Nephron (organoid): ENCODE results near the gene CSMD2.

ENCODE experiments used
- H3K27ac Mint-ChIP-seq, 3 experiments: 2 replicates each; pipeline ENCODE4 v1.8.0; 2020; ENCODE audit warnings: mixed read lengths in 3 of 3, mild to moderate bottlenecking in 2 of 3, moderate library complexity in 1 of 3
- H3K27me3 Mint-ChIP-seq: 2 replicates; pipeline ENCODE4 v1.8.0; 2021; ENCODE audit warnings: low read depth, mild to moderate bottlenecking, moderate library complexity, mixed read lengths
- H3K36me3 Mint-ChIP-seq: 2 replicates; pipeline ENCODE4 v1.8.0; 2020; ENCODE audit warnings: low read depth, mixed read lengths
- H3K4me1 Mint-ChIP-seq: 2 replicates; pipeline ENCODE4 v1.8.0; 2020; ENCODE audit warnings: mixed read lengths
- H3K4me3 Mint-ChIP-seq, 3 experiments: 2 replicates each; pipeline ENCODE4 v1.8.0; 2020; ENCODE audit warnings: mild to moderate bottlenecking in 3 of 3, mixed read lengths in 3 of 3, moderate library complexity in 2 of 3
- H3K9me3 Mint-ChIP-seq: 2 replicates; pipeline ENCODE4 v1.8.0; 2020; ENCODE audit warnings: mixed read lengths
- TF ChIP-seq, protein P1 (sequence below), 3 experiments: fragments of 200-600 bp; sonication (generic); IDR thresholded peaks; one replicate each; pipeline ENCODE4 v1.5.0; 2021; ENCODE audit warnings: antibody characterized with exemption in 3 of 3; ENCODE audit not compliant: unreplicated experiment in 3 of 3

Gene CSMD2

DNA sequence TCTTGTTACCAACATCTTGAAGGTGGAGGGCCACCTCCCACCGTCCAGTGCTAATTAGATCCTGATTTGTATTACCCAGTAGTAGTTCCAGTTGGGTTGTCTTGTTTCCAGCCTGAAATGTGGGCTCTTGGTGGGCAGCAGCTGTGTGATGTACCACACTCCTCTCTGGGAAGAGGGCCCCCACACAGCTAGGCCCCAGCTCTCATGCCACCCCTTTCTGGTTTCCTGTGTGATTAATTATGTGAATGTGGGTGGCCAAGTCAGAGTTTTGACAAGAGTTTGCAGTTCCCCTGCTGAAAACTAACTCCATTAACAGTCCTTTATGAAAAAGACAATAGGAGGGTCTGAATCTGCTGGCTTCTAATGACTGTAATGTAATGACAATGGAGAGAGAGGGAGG, 297.3 kb downstream of the CSMD2 start:
- H3K4me1 Mint-ChIP-seq: peaks cover 15% of the 10 kb centered on the region
- H3K9me3 Mint-ChIP-seq: peaks cover 3% of the 10 kb centered on the region
- H3K27ac Mint-ChIP-seq: no peak overlapping the region
- H3K36me3 Mint-ChIP-seq: no peaks in the 10 kb centered on the region
- TF ChIP-seq, protein P1, sequence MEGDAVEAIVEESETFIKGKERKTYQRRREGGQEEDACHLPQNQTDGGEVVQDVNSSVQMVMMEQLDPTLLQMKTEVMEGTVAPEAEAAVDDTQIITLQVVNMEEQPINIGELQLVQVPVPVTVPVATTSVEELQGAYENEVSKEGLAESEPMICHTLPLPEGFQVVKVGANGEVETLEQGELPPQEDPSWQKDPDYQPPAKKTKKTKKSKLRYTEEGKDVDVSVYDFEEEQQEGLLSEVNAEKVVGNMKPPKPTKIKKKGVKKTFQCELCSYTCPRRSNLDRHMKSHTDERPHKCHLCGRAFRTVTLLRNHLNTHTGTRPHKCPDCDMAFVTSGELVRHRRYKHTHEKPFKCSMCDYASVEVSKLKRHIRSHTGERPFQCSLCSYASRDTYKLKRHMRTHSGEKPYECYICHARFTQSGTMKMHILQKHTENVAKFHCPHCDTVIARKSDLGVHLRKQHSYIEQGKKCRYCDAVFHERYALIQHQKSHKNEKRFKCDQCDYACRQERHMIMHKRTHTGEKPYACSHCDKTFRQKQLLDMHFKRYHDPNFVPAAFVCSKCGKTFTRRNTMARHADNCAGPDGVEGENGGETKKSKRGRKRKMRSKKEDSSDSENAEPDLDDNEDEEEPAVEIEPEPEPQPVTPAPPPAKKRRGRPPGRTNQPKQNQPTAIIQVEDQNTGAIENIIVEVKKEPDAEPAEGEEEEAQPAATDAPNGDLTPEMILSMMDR (IDR thresholded peaks at IDR 0.05; ENCODE audit: unreplicated experiment in 3 of 3): no peak
- H3K27me3 Mint-ChIP-seq: peaks cover 18% of the 10 kb centered on the region
- H3K4me3 Mint-ChIP-seq: no peak overlapping the region

- TF ChIP-seq, protein P1 (IDR thresholded peaks at IDR 0.05; ENCODE audit: unreplicated experiment in 3 of 3): no peak
- H3K4me1 Mint-ChIP-seq: peaks cover 15% of the 10 kb centered on the region
- no peak overlapping the region for H3K4me3 Mint-ChIP-seq
- H3K36me3 Mint-ChIP-seq: no peaks in the 10 kb centered on the region
- H3K9me3 Mint-ChIP-seq: no peaks in the 10 kb centered on the region
- H3K27ac Mint-ChIP-seq: peak overlapping the region in 1 of 3 experiments; percentile 42
- peaks cover 29% of the 10 kb centered on the region for H3K27me3 Mint-ChIP-seq
Observed at GRCh38 chr1:33866281-33866680, 298.7 kb downstream of the CSMD2 start.

DNA sequence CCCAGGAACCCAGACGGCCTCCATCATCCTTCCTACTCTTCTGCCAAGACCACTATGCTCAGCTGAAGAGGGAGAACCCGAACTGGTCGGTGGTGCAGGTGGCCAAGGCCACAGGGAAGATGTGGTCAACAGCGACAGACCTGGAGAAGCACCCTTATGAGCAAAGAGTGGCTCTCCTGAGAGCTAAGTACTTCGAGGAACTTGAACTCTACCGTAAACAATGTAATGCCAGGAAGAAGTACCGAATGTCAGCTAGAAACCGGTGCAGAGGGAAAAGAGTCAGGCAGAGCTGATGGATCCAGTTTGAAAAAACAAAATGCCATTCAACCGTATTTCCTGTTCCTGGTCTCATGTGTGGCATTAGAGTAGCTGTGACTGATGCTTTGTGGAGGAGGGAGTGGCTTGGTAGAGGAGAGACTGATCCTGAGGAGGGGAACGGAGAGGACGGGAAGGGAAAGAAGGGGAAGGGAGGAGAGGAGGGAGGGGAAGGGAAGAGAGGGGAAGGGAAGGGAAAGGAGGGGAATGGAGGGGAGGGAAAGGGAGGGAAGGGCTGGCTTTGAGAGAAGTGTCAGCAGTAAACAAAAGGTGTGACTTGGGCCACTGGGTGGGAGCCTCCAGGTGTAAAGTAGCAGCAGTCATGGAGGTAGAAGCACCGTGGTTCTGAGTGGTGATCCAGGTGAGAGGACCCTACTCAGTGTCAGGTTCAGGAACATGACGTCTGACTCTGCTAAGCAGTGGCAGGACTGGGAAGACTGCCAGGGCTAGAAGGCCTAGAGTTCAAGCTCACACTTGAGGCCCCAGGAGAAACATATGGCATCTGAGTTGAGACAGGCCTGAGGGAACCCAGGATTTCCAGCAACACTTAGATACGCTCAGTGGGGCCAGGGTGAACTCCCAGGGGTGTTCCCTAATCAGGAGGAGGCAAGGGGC, 300.3 kb downstream of the CSMD2 start:
- Mint-ChIP-seq H3K4me3 (no peak overlapping the region), H3K4me1 (peaks cover 15% of the 10 kb centered on the region), H3K36me3 (no peaks in the 10 kb centered on the region), H3K27me3 (peaks cover 38% of the 10 kb centered on the region), H3K9me3 (no peaks in the 10 kb centered on the region), H3K27ac (no peak overlapping the region)
- TF ChIP-seq, protein P1 (IDR thresholded peaks at IDR 0.05; ENCODE audit: unreplicated experiment in 3 of 3): no peak

DNA sequence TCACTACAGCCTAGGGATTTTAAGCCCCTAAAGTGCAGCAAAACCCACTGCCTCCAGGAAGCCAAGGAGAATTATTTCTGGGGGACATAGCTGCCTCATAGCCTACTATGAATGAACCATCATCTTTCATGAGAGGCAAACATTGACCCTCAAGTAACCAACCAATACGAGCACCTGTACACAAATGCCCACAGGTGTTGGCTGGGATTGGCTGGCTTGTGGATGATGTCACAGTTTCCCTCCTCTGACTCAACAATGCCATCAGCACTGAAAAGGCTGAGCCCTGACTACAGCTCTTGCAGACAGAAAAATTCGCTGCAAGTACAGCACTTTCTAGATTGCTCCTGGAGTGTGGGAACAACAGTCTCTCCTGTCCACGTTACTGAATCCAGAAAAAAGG, 301.3 kb downstream of the CSMD2 start, which contains the start of gene HMGB4:
Gene HMGB4, plus strand, starts transcription at position 301 of the 400 bp plus-strand sequence. CDS start 113 bp downstream, outside the sequence.
- TF ChIP-seq, protein P1 (IDR thresholded peaks at IDR 0.05; ENCODE audit: unreplicated experiment in 3 of 3): no peak
- Mint-ChIP-seq H3K4me3 (no peak within 1 kb of the TSS), H3K27me3 (peaks cover 42% of the 10 kb centered on the region), H3K9me3 (no peaks in the 10 kb centered on the region), H3K4me1 (peaks cover 15% of the 10 kb centered on the region), H3K36me3 (no peaks in the 10 kb centered on the region), H3K27ac (no peak within 1 kb of the TSS)

DNA sequence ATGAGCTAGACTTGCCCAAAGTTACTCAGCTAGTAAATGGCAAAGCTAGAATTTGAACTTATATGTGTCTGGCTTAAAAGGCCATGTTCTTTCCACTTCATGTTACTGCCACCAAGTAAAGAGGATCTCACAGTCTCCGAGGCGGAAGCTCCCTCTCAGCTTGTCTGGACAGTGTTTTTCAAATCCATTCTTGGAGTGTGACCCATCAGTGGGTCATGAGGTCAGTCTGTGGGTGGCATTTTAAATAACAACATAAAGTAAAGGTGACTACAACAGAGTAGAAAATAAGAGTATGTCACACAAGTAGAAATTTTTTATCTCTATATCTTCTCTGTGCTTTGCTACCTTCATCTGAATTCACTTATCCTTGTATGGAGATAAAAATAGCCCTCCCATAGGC, 304.4 kb downstream of the CSMD2 start:
- Mint-ChIP-seq H3K27me3 (peaks cover 43% of the 10 kb centered on the region), H3K36me3 (no peaks in the 10 kb centered on the region), H3K4me1 (peaks cover 4% of the 10 kb centered on the region), H3K4me3 (no peak overlapping the region), H3K9me3 (no peaks in the 10 kb centered on the region), H3K27ac (no peak overlapping the region)
- TF ChIP-seq, protein P1 (IDR thresholded peaks at IDR 0.05; ENCODE audit: unreplicated experiment in 3 of 3): no peak
